Activated naive CD8-positive, alpha-beta T cell treated with anti-CD3 and anti-CD28 coated beads for 36 hours (primary cell): ENCODE results near the gene NDUFAF7. TPM values are rescaled to one million over a fixed set of nuclear protein-coding genes. Genes with fewer than 3 reads are reported as not detected.
A peak's percentile ranks its signal among the peaks of the same experiment; 100 is the strongest.
"Not testable (repeated sequence)": the region's sequence is repeated elsewhere in the genome, so short reads cannot be mapped to it uniquely, and the experiment has no call there.

Experiments used
- DNase-seq: peaks from one replicate; pipeline ENCODE4 v3.0.0; 2021
- H3K27ac Mint-ChIP-seq: one replicate; pipeline ENCODE4 v1.8.0; 2022; ENCODE audit warnings: mild to moderate bottlenecking, moderate library complexity, mixed read lengths
- H3K27me3 Mint-ChIP-seq: one replicate; pipeline ENCODE4 v1.8.0; 2022; ENCODE audit warnings: mild to moderate bottlenecking, mixed read lengths
- H3K36me3 Mint-ChIP-seq: one replicate; pipeline ENCODE4 v1.8.0; 2021; ENCODE audit warnings: mild to moderate bottlenecking, mixed read lengths
- H3K4me1 Mint-ChIP-seq: one replicate; pipeline ENCODE4 v1.8.0; 2021; ENCODE audit warnings: mixed read lengths
- H3K4me3 Mint-ChIP-seq: one replicate; pipeline ENCODE4 v1.8.0; 2022; ENCODE audit warnings: mild to moderate bottlenecking, moderate library complexity, mixed read lengths
- H3K9me3 Mint-ChIP-seq: one replicate; pipeline ENCODE4 v1.8.0; 2022; ENCODE audit warnings: mixed read lengths
- total RNA-seq, 2 experiments: library from RNA; stranded (reverse); gene quantifications; one replicate each; pipeline ENCODE4 v1.2.3, GENCODE V29; 2021

Gene NDUFAF7
- total RNA-seq, 2 experiments from 2014 or later, result 20.9 to 21.3 TPM

DNA sequence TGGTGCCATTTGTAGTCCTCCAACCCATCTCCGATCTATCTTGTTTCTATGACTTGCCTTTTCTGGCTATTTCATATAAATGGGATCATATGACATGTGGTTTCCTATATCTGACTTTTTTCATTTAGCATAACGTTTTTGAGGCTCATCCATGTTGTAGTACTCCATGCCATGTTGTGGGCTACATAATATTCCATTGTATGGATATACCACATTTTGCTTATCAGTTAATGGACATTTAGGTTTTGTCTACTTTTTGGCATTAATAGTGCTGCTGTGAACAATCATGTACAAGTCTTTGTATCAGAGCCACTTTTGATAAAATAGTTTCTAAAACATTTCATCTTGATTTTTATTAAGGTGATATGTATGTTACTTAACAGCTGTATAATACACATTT lies 27.8 kb upstream of the NDUFAF7 start:
- Mint-ChIP-seq H3K27ac (no peak overlapping the region), H3K9me3 (peaks cover 31% of the 10 kb centered on the region), H3K4me1 (peaks cover 45% of the 10 kb centered on the region), H3K27me3 (no peaks in the 10 kb centered on the region), H3K4me3 (no peak overlapping the region), H3K36me3 (peaks cover 82% of the 10 kb centered on the region)
- DNase-seq, result no peak

DNA sequence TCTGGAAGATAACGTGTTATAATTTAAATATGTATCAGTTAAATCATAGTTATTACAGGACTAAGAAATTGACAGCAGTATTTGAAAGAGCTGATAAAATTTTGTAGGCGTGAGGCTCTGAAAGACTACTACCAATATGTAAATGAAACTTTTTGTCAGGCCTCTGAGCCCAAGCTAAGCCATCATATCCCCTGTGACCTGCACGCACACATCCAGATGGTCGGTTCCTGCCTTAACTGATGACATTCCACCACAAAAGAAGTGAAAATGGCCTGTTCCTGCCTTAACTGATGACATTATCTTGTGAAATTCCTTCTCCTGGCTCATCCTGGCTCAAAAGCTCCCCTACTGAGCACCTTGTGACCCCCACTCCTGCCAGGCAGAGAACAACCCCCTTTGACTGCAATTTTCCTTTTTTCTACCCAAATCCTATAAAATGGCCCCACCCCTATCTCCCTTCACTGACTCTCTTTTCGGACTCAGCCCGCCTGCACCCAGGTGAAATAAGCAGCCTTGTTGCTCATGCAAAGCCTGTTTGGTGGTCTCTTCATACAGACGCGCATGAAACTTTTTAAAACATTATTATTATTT lies 26.3 kb upstream of the NDUFAF7 start:
- peaks cover 42% of the 10 kb centered on the region for H3K9me3 Mint-ChIP-seq
- H3K4me3 Mint-ChIP-seq, DNase-seq, H3K27me3 Mint-ChIP-seq, H3K27ac Mint-ChIP-seq: not testable (repeated sequence)
- H3K36me3 Mint-ChIP-seq, result peaks cover 87% of the 10 kb centered on the region
- H3K4me1 Mint-ChIP-seq, result peaks cover 43% of the 10 kb centered on the region

DNA sequence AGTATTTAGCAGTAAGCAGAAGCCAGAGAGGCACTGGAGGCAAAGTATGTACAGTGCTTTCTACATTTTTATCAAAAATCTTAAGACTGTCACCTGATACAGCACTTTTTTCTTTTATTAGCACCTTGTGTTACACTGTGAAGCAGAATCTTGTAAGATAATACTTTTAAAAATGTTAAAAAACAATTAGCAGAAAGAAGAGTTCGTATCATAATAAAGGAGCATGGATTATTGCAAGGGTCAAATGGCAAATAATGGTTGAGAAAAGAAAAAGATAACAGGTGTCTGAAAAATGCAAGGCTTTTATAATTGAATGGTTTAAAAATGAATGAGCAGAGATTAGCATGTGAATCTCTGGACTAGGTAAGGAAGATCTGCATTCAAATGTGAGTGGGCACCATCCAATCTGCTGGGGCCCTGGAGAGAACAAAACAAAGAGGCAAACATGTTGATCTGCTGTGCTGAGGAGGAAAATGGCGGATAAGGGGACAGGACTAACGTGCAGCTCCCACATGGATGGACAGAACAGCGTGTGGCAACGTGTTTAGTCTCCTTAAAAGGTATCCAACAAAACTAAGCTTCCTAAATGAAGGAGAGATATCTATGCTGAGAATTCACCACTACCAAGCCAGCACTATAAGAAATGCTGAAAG lies 25.6 kb upstream of the NDUFAF7 start:
- Mint-ChIP-seq H3K27ac (no peak overlapping the region), H3K27me3 (no peaks in the 10 kb centered on the region), H3K4me1 (peaks cover 39% of the 10 kb centered on the region)

DNA sequence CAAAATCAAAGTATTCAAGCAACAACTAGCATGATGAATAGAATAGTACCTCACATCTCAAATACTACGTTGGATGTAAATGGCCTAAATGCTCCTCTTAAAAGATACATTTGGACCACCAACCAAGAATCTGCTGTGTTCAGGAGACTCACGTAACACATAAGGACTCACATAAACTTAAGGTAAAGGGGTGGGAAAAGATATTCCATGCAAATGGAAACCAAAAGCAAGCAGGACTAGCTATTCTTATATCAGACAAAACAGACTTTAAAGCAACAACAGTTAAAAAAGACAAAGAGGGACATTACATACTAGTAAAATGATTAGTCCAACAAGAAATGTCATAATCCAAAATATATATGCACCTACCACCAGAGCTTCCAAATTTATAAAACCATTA lies 24.7 kb upstream of the NDUFAF7 start:
- peaks cover 90% of the 10 kb centered on the region for H3K36me3 Mint-ChIP-seq
- H3K4me1 Mint-ChIP-seq, result peaks cover 30% of the 10 kb centered on the region
- H3K27me3 Mint-ChIP-seq, DNase-seq, H3K27ac Mint-ChIP-seq, H3K4me3 Mint-ChIP-seq: not testable (repeated sequence)
- peaks cover 44% of the 10 kb centered on the region for H3K9me3 Mint-ChIP-seq

More for the DNA sequence above, 25.6 kb upstream of the NDUFAF7 start:
- DNase-seq, result no peak
- Mint-ChIP-seq H3K36me3 (peaks cover 88% of the 10 kb centered on the region), H3K9me3 (peaks cover 44% of the 10 kb centered on the region), H3K4me3 (no peak overlapping the region)

DNA sequence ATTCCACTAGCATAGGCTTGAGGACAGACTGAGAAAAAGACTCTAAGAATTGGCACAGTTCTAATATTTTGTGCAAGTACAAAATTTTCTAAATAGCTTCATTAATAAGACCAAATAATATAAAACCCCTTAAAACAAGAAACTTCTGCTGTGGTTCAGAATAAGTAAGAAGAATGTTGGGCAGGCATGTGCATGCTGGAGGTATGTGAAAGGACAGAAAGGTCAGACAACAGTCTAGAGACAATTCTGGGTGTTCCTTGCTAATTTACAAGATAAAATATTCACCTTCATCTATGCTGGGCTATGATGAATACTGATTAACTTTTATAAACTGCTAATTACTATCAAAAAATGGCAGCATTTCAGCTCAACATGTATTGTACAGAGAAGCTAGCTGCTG lies 20.2 kb upstream of the NDUFAF7 start:
- H3K4me3 Mint-ChIP-seq, result no peak overlapping the region
- H3K9me3 Mint-ChIP-seq, result peaks cover 35% of the 10 kb centered on the region
- no peaks in the 10 kb centered on the region for H3K27me3 Mint-ChIP-seq
- DNase-seq, result no peak
- H3K36me3 Mint-ChIP-seq, result peaks cover 77% of the 10 kb centered on the region
- H3K4me1 Mint-ChIP-seq, result peaks cover 20% of the 10 kb centered on the region
- no peak overlapping the region for H3K27ac Mint-ChIP-seq

DNA sequence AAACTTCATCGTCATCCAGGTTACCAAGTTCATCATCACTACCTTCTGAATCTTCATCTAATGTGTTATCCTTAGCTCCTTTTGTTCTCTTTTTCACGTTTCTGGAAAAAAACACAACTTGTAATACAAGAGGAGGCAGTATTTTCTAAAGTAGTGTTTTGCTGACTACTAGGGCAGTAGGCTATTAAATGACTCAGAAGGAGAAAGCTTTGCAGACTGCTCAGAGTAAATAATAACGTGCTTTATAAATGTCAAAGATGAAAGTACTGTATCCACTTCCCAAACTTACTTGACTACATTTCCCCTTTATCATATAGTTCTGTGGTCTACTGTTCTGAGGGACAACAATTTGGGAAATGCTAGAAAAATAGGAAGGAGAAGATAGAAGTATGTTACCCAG lies 19.5 kb upstream of the NDUFAF7 start:
- peaks cover 31% of the 10 kb centered on the region for H3K9me3 Mint-ChIP-seq

DNA sequence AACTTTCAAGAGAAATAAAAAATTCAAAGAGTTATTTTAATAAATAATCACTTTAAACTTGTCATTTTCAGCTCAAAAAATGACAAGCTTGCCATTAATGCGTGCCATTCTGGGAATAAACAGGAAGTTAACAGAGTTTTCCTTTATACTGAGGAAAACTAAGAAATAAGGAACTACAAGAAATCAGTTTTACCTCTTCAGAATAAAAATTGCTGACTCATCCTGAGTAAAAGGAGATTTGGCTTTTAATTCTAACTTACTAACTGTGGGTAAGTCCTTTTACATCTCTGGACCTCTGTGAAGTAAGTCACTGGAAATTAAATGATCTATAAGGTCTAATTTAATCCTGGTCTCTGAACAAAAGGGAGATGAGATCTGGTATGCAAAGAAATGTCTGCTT lies 16.2 kb upstream of the NDUFAF7 start:
- Mint-ChIP-seq H3K27me3 (no peaks in the 10 kb centered on the region), H3K4me3 (no peak overlapping the region), H3K9me3 (peaks cover 2% of the 10 kb centered on the region), H3K27ac (no peak overlapping the region), H3K36me3 (peaks cover 43% of the 10 kb centered on the region), H3K4me1 (peaks cover 4% of the 10 kb centered on the region)
- DNase-seq, result no peak

More for the DNA sequence above, 19.5 kb upstream of the NDUFAF7 start:
- H3K36me3 Mint-ChIP-seq, result peaks cover 74% of the 10 kb centered on the region
- H3K4me3 Mint-ChIP-seq, result no peak overlapping the region
- no peaks in the 10 kb centered on the region for H3K27me3 Mint-ChIP-seq
- DNase-seq, result no peak
- peak overlapping the region; percentile 2 for H3K27ac Mint-ChIP-seq
- H3K4me1 Mint-ChIP-seq, result peaks cover 20% of the 10 kb centered on the region

DNA sequence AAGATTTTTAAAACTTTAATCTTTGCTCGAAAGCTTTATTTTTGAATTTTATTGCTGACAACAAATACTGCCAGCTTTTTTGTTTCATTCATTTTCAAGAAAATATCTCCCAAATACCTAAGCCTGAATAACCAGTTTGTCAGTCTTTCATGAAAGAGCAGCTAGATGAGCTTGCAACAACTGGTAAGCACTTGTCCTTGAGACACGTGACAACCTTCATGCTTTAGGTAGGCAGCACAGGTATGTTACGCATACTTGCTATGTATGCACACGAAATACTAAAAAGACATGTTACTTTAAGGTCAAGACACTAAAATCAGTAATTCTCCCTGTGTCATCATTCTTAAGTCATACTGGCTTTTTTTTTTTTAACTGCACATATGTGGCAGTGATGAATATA lies 12.4 kb upstream of the NDUFAF7 start:
- Mint-ChIP-seq H3K4me1 (peaks cover 31% of the 10 kb centered on the region), H3K27me3 (no peaks in the 10 kb centered on the region), H3K27ac (no peak overlapping the region), H3K4me3 (no peak overlapping the region), H3K36me3 (peaks cover 42% of the 10 kb centered on the region), H3K9me3 (no peaks in the 10 kb centered on the region)
- DNase-seq, result no peak

DNA sequence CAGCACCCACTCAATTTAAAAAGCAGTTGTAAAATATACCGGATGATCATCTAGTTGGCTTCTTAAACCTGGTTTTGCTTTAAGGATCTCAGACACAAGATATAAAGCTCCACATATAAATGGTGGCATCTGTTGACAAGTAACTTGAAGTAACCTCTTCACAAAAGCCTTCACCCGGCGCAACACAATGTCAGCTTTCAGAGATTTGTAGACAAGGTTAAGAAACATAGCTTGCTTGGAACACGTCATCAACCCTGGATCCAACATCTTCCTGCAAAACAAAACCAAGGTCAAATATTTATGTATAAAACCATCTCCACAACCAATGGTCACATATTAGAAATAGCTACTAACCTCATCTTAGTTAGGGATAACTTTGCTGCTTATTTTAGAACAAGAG lies 8.3 kb upstream of the NDUFAF7 start:
- no peak for DNase-seq
- H3K36me3 Mint-ChIP-seq, result peaks cover 56% of the 10 kb centered on the region
- H3K27ac Mint-ChIP-seq, result peak overlapping the region; percentile 69
- no peak overlapping the region for H3K4me3 Mint-ChIP-seq
- no peaks in the 10 kb centered on the region for H3K9me3 Mint-ChIP-seq
- H3K4me1 Mint-ChIP-seq, result peaks cover 55% of the 10 kb centered on the region
- H3K27me3 Mint-ChIP-seq, result no peaks in the 10 kb centered on the region

DNA sequence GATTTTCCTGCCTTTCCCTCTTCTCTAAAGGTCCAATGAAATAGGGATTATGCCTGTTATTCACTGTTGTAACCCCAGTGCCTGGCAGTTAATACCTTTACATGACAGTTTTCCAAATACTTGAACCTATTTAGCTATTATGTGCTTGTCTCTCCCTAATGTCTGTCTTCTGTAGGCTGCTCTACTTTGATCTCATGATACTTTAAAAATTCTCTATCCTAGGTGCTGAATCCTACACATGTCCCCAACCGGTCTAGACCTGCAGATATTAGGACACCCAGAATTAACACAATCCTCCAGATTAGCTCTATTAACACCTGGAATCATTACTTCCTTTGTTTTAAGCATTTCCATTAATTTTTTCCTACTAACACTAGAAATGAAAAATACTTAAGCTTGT lies 7.4 kb upstream of the NDUFAF7 start:
- Mint-ChIP-seq H3K36me3 (peaks cover 63% of the 10 kb centered on the region), H3K4me3 (peak overlapping the region; percentile 0), H3K27me3 (no peaks in the 10 kb centered on the region), H3K4me1 (peaks cover 58% of the 10 kb centered on the region), H3K27ac (no peak overlapping the region), H3K9me3 (no peaks in the 10 kb centered on the region)
- DNase-seq, result no peak

DNA sequence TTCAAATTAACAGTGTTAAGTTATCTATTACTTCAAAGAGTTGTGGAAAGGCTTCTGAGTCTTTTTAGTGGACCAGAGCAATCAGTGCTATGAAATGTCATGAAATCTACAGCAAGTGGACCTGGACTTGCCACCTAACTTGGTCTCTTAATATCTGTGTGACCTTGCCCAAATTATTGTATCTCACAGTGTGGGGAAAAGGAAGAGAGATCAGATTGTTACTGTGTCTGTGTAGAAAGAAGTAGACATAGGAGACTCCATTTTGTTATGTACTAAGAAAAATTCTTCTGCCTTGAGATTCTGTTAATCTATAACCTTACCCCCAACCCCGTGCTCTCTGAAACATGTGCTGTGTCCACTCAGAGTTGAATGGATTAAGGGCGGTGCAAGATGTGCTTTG lies 6.3 kb upstream of the NDUFAF7 start:
- peaks cover 64% of the 10 kb centered on the region for H3K36me3 Mint-ChIP-seq
- peaks cover 62% of the 10 kb centered on the region for H3K4me1 Mint-ChIP-seq
- not testable (repeated sequence) for DNase-seq, H3K9me3 Mint-ChIP-seq, H3K27me3 Mint-ChIP-seq, H3K27ac Mint-ChIP-seq
- peak overlapping the region; percentile 43 for H3K4me3 Mint-ChIP-seq

DNA sequence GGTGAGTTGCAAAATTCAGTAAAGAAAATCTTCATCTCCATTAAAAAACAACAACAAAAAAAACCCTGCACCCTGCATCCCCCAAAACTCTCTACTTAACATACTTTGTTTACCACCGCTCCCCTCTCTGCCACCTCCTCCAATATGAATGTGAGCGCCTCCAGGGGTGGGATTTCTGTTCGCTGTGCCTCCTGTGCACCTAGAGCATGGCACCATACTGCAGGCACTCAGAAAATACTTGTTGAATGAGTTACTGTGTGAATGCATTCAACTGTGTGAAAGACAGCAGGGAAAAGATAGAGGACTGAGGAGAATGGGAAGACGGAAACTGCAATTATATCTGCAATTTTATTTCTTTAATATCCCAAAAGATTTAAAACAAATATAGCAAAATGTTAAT lies 4.6 kb upstream of the NDUFAF7 start:
- Mint-ChIP-seq H3K27ac (no peak overlapping the region), H3K4me1 (peaks cover 53% of the 10 kb centered on the region), H3K36me3 (peaks cover 54% of the 10 kb centered on the region), H3K27me3 (no peaks in the 10 kb centered on the region), H3K9me3 (no peaks in the 10 kb centered on the region), H3K4me3 (no peak overlapping the region)
- DNase-seq, result no peak

DNA sequence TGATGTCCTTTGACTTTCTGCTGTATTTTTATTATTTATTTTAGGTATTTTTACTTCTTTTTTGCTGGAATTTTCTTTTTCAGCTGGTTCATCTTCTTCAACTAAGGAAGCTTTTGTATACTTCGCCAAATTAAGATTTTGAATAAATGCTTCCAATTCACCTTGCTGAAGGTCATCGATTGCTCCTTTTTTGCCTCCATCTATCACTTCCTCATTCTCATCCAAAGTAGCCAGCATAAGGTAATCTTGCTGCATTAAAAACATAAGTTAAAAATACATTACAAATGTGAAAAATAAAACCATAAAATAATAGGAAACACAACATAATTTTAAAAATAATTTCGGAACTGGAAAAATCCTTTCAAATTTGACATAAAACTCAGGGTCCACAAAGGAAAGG lies 2.7 kb upstream of the NDUFAF7 start:
- Mint-ChIP-seq H3K4me3 (no peak overlapping the region), H3K4me1 (peaks cover 37% of the 10 kb centered on the region), H3K9me3 (no peaks in the 10 kb centered on the region), H3K27ac (no peak overlapping the region), H3K36me3 (peaks cover 38% of the 10 kb centered on the region), H3K27me3 (no peaks in the 10 kb centered on the region)
- DNase-seq, result no peak

DNA sequence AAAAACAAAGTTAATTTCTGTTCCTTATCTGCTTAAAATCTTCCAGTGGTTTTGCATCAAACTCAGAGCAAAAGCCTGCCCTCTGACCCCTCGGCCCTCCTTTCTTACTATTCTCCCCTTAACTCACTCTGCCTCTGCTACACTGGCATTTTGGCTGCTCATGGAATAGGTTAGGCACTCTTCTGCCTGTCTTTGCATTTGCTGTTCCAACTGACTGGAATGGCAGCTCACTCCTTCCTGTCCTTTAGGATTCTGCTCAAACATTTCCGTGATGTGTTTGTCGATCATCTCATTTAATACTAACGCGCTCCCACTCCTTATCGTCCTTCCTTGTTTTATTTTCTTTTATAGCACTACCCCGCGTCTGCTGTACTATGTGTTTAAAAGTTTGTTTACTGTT lies 877 bp upstream of the NDUFAF7 start:
- no peak overlapping the region for H3K4me3 Mint-ChIP-seq
- H3K4me1 Mint-ChIP-seq, result peaks cover 30% of the 10 kb centered on the region
- no peak overlapping the region for H3K27ac Mint-ChIP-seq
- peaks cover 34% of the 10 kb centered on the region for H3K36me3 Mint-ChIP-seq
- no peak for DNase-seq
- no peaks in the 10 kb centered on the region for H3K27me3 Mint-ChIP-seq
- H3K9me3 Mint-ChIP-seq, result no peaks in the 10 kb centered on the region

DNA sequence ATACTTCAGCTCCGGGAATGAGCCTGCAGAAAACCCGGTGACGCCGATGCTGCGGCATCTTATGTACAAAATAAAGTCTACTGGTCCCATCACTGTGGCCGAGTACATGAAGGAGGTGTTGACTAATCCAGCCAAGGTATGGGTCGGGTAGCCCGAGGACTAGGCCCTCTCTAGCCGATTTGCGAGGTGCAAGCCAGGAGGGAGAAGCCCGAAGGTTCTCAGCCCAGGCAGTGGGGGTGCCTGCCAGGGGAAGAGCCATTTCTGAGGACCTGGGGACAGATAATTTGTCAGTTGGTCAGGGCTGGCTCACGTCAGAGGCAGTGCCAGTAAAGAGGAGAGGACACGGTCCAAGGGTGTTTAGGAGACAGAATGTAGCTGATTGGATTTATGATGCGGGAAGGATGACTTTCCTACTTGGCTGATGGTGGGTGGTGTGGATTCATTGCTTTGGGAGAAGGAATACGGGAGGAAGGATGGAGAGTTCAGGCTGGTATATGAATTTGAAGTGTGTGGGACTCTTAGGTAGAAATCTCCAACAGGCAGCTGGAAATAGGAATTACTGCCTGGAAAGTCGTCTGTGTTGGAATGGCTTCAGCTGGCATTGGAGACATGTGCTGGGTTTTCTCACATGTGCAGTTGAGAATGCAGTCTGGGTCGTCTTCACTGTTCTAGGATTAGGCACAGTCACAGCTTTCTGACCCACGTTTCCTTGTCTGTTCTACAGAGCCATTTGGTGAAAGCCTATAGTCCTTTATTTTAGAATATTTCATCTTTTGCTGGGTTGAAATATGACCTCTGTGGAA lies 874 bp downstream of the NDUFAF7 start:
- peaks cover 33% of the 10 kb centered on the region for H3K36me3 Mint-ChIP-seq
- H3K4me1 Mint-ChIP-seq, result peaks cover 20% of the 10 kb centered on the region
- no peak overlapping the region for H3K27ac Mint-ChIP-seq
- peak; percentile 20 for DNase-seq
- no peak overlapping the region for H3K4me3 Mint-ChIP-seq
- H3K9me3 Mint-ChIP-seq, result no peaks in the 10 kb centered on the region
- no peaks in the 10 kb centered on the region for H3K27me3 Mint-ChIP-seq
